SK-N-SH (cell line): Measurements from ENCODE around the gene NCF4. TPM values are rescaled to one million over a fixed set of nuclear protein-coding genes. Genes with fewer than 3 reads are reported as not detected.

Experiments
- CTCF ChIA-PET: fragments of 300-600, 350-600 bp; formaldehyde crosslinking; extraction: SDS; loops from one replicate; lab custom pipeline; 2021; lab: Yijun Ruan, JAX
- POLR2A ChIA-PET: fragments of 350-600 bp; sonication (Branson Sonifier 250); formaldehyde crosslinking; extraction: SDS; loops from one replicate; lab custom pipeline; 2020; ENCODE audit warnings: antibody characterized with exemption, inconsistent platforms; lab: Yijun Ruan, JAX
- DNase-seq: peaks from one replicate; pipeline ENCODE4 v3.0.0; 2012
- H2AFZ ChIP-seq: fragments of 200-600 bp; sonication (generic); 2 replicates; pipeline ENCODE4 v1.8.1; 2016; ENCODE audit warnings: antibody characterized with exemption, mild to moderate bottlenecking, low read depth
- H3F3A ChIP-seq: fragments of 200-600 bp; sonication (generic); replicated peaks from 2 replicates; pipeline ENCODE3; 2016; ENCODE audit warnings: antibody characterized with exemption, mild to moderate bottlenecking; ENCODE audit not compliant: insufficient read depth
- H3K27ac ChIP-seq, 2 experiments: fragments of 200-500 bp in 1 of 2; fragments of 200-600 bp in 1 of 2; sonication (Bioruptor generic) in 1 of 2; sonication (generic), shearing (Covaris generic) in 1 of 2; 2 replicates each; pipeline versions ENCODE4 v1.5.1 to v1.6.1; 2014 to 2016; ENCODE audit warnings: low read depth in 2 of 2, inconsistent platforms in 1 of 2, low read length in 1 of 2, mild to moderate bottlenecking in 1 of 2, mixed read lengths in 1 of 2
- H3K27me3 ChIP-seq: fragments of 200-600 bp; sonication (generic), shearing (Covaris generic); 2 replicates; pipeline ENCODE4 v1.6.1; 2016; ENCODE audit warnings: mixed run types; ENCODE audit not compliant: insufficient read depth
- H3K36me3 ChIP-seq, 2 experiments: fragments of 200-500 bp in 1 of 2; fragments of 200-600 bp in 1 of 2; sonication (Bioruptor generic) in 1 of 2; sonication (generic) in 1 of 2; replicated peaks in 1 of 2; 2 replicates each; pipeline versions ENCODE3 to v1.5.1; 2014 to 2016; ENCODE audit warnings: low read length in 1 of 2, mild to moderate bottlenecking in 1 of 2; ENCODE audit not compliant: insufficient read depth in 2 of 2, control insufficient read depth in 1 of 2
- H3K4me1 ChIP-seq, 2 experiments: fragments of 200-500 bp in 1 of 2; fragments of 200-600 bp in 1 of 2; sonication (Bioruptor generic) in 1 of 2; sonication (generic), shearing (Covaris generic) in 1 of 2; 2 replicates each; pipeline versions ENCODE4 v1.5.1 to v1.6.1; 2014 to 2016; ENCODE audit warnings: low read depth in 1 of 2, low read length in 1 of 2, mixed run types in 1 of 2; ENCODE audit not compliant: insufficient read depth in 2 of 2, control insufficient read depth in 1 of 2
- H3K4me2 ChIP-seq: fragments of 200-600 bp; sonication (generic), shearing (Covaris generic); 2 replicates; pipeline ENCODE4 v1.6.1; 2017; ENCODE audit warnings: mixed run types
- H3K4me3 ChIP-seq, 2 experiments: fragments of 200-500 bp in 1 of 2; fragments of 200-600 bp in 1 of 2; sonication (Bioruptor generic) in 1 of 2; sonication (generic), shearing (Covaris generic) in 1 of 2; 2 replicates each; pipeline versions ENCODE4 v1.5.1 to v1.8.1; 2014 to 2016; ENCODE audit warnings: low read depth in 2 of 2, inconsistent platforms in 1 of 2, low read length in 1 of 2, mild to moderate bottlenecking in 1 of 2, mixed read lengths in 1 of 2, moderate library complexity in 1 of 2
- H3K79me2 ChIP-seq: fragments of 200-600 bp; sonication (generic); 2 replicates; pipeline ENCODE4 v1.8.1; 2017; ENCODE audit warnings: mild to moderate bottlenecking; ENCODE audit not compliant: insufficient read depth
- H3K9ac ChIP-seq: fragments of 200-600 bp; sonication (generic); 2 replicates; pipeline ENCODE4 v1.6.1; 2017; ENCODE audit warnings: mixed run types
- H3K9me2 ChIP-seq: fragments of 200-600 bp; sonication (generic); 2 replicates; pipeline ENCODE4 v1.6.1; 2017; ENCODE audit warnings: mixed run types
- H3K9me3 ChIP-seq: fragments of 200-600 bp; sonication (generic); 2 replicates; pipeline ENCODE4 v1.6.1; 2017; ENCODE audit warnings: mixed run types, mild to moderate bottlenecking, moderate library complexity
- H4K20me1 ChIP-seq: fragments of 200-600 bp; sonication (generic); 2 replicates; pipeline ENCODE4 v1.6.1; 2017; ENCODE audit warnings: mild to moderate bottlenecking, mixed run types; ENCODE audit not compliant: insufficient read depth
- CTCF ChIP-seq: fragments of 200-600 bp; sonication (generic); IDR thresholded peaks from 2 replicates; pipeline ENCODE4 v1.6.1; 2017; ENCODE audit warnings: antibody characterized with exemption, mild to moderate bottlenecking, moderate library complexity
- ELF1 ChIP-seq: IDR thresholded peaks from 2 replicates; pipeline ENCODE4 v1.4.0; 2012
- EP300 ChIP-seq, 2 experiments: IDR thresholded peaks; 2 replicates each; pipeline versions ENCODE4 v1.4.0 to v1.6.1; 2012; ENCODE audit warnings: borderline replicate concordance in 1 of 2, low read depth in 1 of 2, low read length in 1 of 2
- FOSL2 ChIP-seq: IDR thresholded peaks from 2 replicates; pipeline ENCODE4 v1.4.0; 2012; ENCODE audit warnings: low read depth, mild to moderate bottlenecking, moderate library complexity, borderline replicate concordance
- FOXM1 ChIP-seq: IDR thresholded peaks from 2 replicates; pipeline ENCODE4 v1.4.0; 2012; ENCODE audit warnings: low read depth, mild to moderate bottlenecking
- GABPA ChIP-seq: IDR thresholded peaks from 2 replicates; pipeline ENCODE4 v1.4.0; 2012; ENCODE audit warnings: low read depth, mild to moderate bottlenecking
- IRF3 ChIP-seq: fragments of 150-350 bp; IDR thresholded peaks from 2 replicates; pipeline ENCODE4 v1.6.1; 2016; ENCODE audit warnings: mild to moderate bottlenecking, low read depth, low read length
- MAX ChIP-seq: IDR thresholded peaks from 2 replicates; pipeline ENCODE4 v1.4.0; 2012; ENCODE audit warnings: low read depth
- NRF1 ChIP-seq: IDR thresholded peaks from 2 replicates; pipeline ENCODE4 v1.6.1; 2012; ENCODE audit warnings: low read depth, mild to moderate bottlenecking, low read length
- REST ChIP-seq: IDR thresholded peaks from 2 replicates; pipeline ENCODE4 v1.6.1; 2012; ENCODE audit warnings: mild to moderate bottlenecking, low read depth, low read length, moderate library complexity
- RFX5 ChIP-seq: IDR thresholded peaks from 2 replicates; pipeline ENCODE4 v1.6.1; 2012; ENCODE audit warnings: mild to moderate bottlenecking, improper control_type of control experiment, low read length
- RXRA ChIP-seq: IDR thresholded peaks from 2 replicates; pipeline ENCODE4 v1.4.0; 2012; ENCODE audit warnings: low read depth, mild to moderate bottlenecking, borderline replicate concordance
- SIN3A ChIP-seq: IDR thresholded peaks from 2 replicates; pipeline ENCODE4 v1.6.1; 2012; ENCODE audit warnings: low read depth, mild to moderate bottlenecking, low read length, moderate library complexity, borderline replicate concordance
- TCF12 ChIP-seq: IDR thresholded peaks from 2 replicates; pipeline ENCODE4 v1.4.0; 2012
- TEAD4 ChIP-seq: IDR thresholded peaks from 2 replicates; pipeline ENCODE4 v1.4.0; 2012; ENCODE audit warnings: mild to moderate bottlenecking, borderline replicate concordance; ENCODE audit not compliant: insufficient read depth
- USF1 ChIP-seq: IDR thresholded peaks from 2 replicates; pipeline ENCODE4 v1.4.0; 2012; ENCODE audit warnings: low read depth, borderline replicate concordance
- USF2 ChIP-seq: fragments of 150-350 bp; IDR thresholded peaks from 2 replicates; pipeline ENCODE4 v1.6.1; 2017; ENCODE audit warnings: antibody characterized with exemption, low read length, low read depth, borderline replicate concordance
- WGBS: methylation state at CpG from one replicate; pipeline ENCODE4 v1.1.6; 2017; ENCODE audit warnings: low lambda C conversion rate; 5-methylcytosine and 5-hydroxymethylcytosine counted together
- polyA plus RNA-seq, 3 experiments: library from polyadenylated mRNA; depleted of rRNA; stranded (reverse); fragments of >200 nt; gene quantifications; 2 replicates each; pipeline ENCODE4 v1.2.3, GENCODE V29; 2012

The NCF4 gene
- polyA plus RNA-seq, 1 of the 3 experiments (the other 2 are of a cell fraction) = not detected

- ChIA-PET CTCF (interaction anchor here (5.2 kb wide), 1 partner anchor 31 kb away, joined by 23 read pairs; no protein-coding TSS in a partner anchor), POLR2A (no interaction called here)
- no peak overlapping the region for H3K9ac ChIP-seq
- no peaks in the 10 kb centered on the region for H3K4me1 ChIP-seq
- no peak overlapping the region for H3K4me3 ChIP-seq
- H4K20me1 ChIP-seq = no peaks in the 10 kb centered on the region
- no peaks in the 10 kb centered on the region for H3F3A ChIP-seq
- H3K27me3 ChIP-seq = no peaks in the 10 kb centered on the region
- no peaks in the 10 kb centered on the region for H3K9me3 ChIP-seq
- no peaks in the 10 kb centered on the region for H3K36me3 ChIP-seq
- no peak overlapping the region for H3K4me2 ChIP-seq
- TF ChIP-seq RXRA (no peak), REST (no peak), SIN3A (no peak), USF1 (no peak), ELF1 (no peak)
- H3K79me2 ChIP-seq = no peaks in the 10 kb centered on the region
- 67% methylated on average over 4 of the region's 4 CpGs for WGBS
- H3K27ac ChIP-seq = no peak overlapping the region
- no peak overlapping the region for H2AFZ ChIP-seq
- DNase-seq = no peak
- H3K9me2 ChIP-seq = no peaks in the 10 kb centered on the region
These were observed 26.4 kb downstream of the NCF4 start for GRCh38 chr22:36887162-36887561.

GRCh38 chr22:36891646-36892045 lies 30.8 kb downstream of the NCF4 start:
- no peak overlapping the region for H3K4me3 ChIP-seq
- no peak overlapping the region for H3K27ac ChIP-seq
- no peaks in the 10 kb centered on the region; the same call in 1 of the 2 replicates for H3K27me3 ChIP-seq
- WGBS = 8% methylated on average over 1 of the region's 1 CpG
- no peak overlapping the region for H3K4me2 ChIP-seq
- H3K9me2 ChIP-seq = no peaks in the 10 kb centered on the region
- H4K20me1 ChIP-seq = no peaks in the 10 kb centered on the region
- ChIA-PET POLR2A (no interaction called here), CTCF (interaction anchor here (2.8 kb wide), 1 partner anchor 35 kb away, joined by 10 read pairs; no protein-coding TSS in a partner anchor)
- no peaks in the 10 kb centered on the region for H3K36me3 ChIP-seq
- no peaks in the 10 kb centered on the region for H3K4me1 ChIP-seq
- H2AFZ ChIP-seq = no peak overlapping the region
- no peaks in the 10 kb centered on the region for H3K79me2 ChIP-seq
- H3F3A ChIP-seq = no peaks in the 10 kb centered on the region
- no peaks in the 10 kb centered on the region for H3K9me3 ChIP-seq
- no peak overlapping the region for H3K9ac ChIP-seq
- no peak for DNase-seq
- TF ChIP-seq IRF3 = no peak
- TF ChIP-seq GABPA = no peak
- TF ChIP-seq USF2 = no peak
- no peak for TF ChIP-seq CTCF
- TF ChIP-seq MAX = no peak
- TF ChIP-seq NRF1 = no peak
- TF ChIP-seq TEAD4 = no peak
- TF ChIP-seq SIN3A = no peak
- TF ChIP-seq RFX5 = no peak
- TF ChIP-seq FOXM1 = no peak
- no peak for TF ChIP-seq EP300 (IDR thresholded peaks at IDR 0.05; ENCODE audit: borderline replicate concordance in 1 of 2, low read depth in 1 of 2, low read length in 1 of 2)
- no peak for TF ChIP-seq RXRA
- TF ChIP-seq TCF12 = no peak
- TF ChIP-seq FOSL2 = no peak
